Loucy (cell line): Measurements from ENCODE around the gene KMT2E.

Source experiments
- H2AFZ ChIP-seq: fragments of 200-600 bp; sonication (generic); 2 replicates; pipeline ENCODE4 v1.6.0; 2016; ENCODE audit warnings: antibody characterized with exemption, mild to moderate bottlenecking, low read length, moderate library complexity
- H3F3A ChIP-seq: fragments of 200-600 bp; 2 replicates; pipeline ENCODE4 v1.6.0; 2016; ENCODE audit warnings: antibody characterized with exemption, low read depth, mild to moderate bottlenecking
- H3K27me3 ChIP-seq: fragments of 200-600 bp; sonication (generic); 2 replicates; pipeline ENCODE4 v1.6.1; 2014; ENCODE audit warnings: low read length, mild to moderate bottlenecking; ENCODE audit not compliant: insufficient read depth, poor library complexity, severe bottlenecking
- H3K36me3 ChIP-seq: fragments of 200-600 bp; sonication (generic); 2 replicates; pipeline ENCODE4 v1.6.1; 2016; ENCODE audit warnings: low read length; ENCODE audit not compliant: insufficient read depth
- H3K4me1 ChIP-seq: fragments of 200-600 bp; sonication (generic); 2 replicates; pipeline ENCODE4 v1.5.1; 2014; ENCODE audit warnings: low read length, mild to moderate bottlenecking; ENCODE audit not compliant: insufficient read depth, poor library complexity, severe bottlenecking
- H3K4me2 ChIP-seq: fragments of 200-600 bp; sonication (generic); 2 replicates; pipeline ENCODE4 v1.6.0; 2014; ENCODE audit warnings: antibody characterized with exemption, low read length, low read depth, mild to moderate bottlenecking; ENCODE audit not compliant: poor library complexity, severe bottlenecking
- H3K4me3 ChIP-seq: fragments of 200-600 bp; sonication (generic); 2 replicates; pipeline ENCODE4 v1.5.1; 2014; ENCODE audit warnings: low read length, mild to moderate bottlenecking, mixed read lengths; ENCODE audit not compliant: poor library complexity, severe bottlenecking
- H3K79me2 ChIP-seq: fragments of 200-600 bp; sonication (generic); 2 replicates; pipeline ENCODE4 v1.6.1; 2014; ENCODE audit warnings: low read length; ENCODE audit not compliant: insufficient read depth
- H3K9ac ChIP-seq: fragments of 200-600 bp; sonication (generic); 2 replicates; pipeline ENCODE4 v1.6.0; 2014; ENCODE audit warnings: mild to moderate bottlenecking, low read depth, low read length, moderate library complexity; ENCODE audit not compliant: poor library complexity, severe bottlenecking
- H3K9me2 ChIP-seq: fragments of 200-600 bp; sonication (generic); replicated peaks from 2 replicates; pipeline ENCODE4 v1.6.1; 2016; ENCODE audit warnings: low read depth, low read length, mixed read lengths
- H3K9me3 ChIP-seq: fragments of 200-600 bp; sonication (generic); 2 replicates; pipeline ENCODE4 v1.6.1; 2014; ENCODE audit warnings: mild to moderate bottlenecking, antibody characterized with exemption, low read length, low read depth; ENCODE audit not compliant: insufficient read depth
- H4K20me1 ChIP-seq: fragments of 200-600 bp; sonication (generic); 2 replicates; pipeline ENCODE4 v1.6.0; 2014; ENCODE audit warnings: antibody characterized with exemption, low read length, mild to moderate bottlenecking; ENCODE audit not compliant: insufficient read depth, poor library complexity, severe bottlenecking
- EZH2phosphoT487 ChIP-seq: fragments of 200-600 bp; IDR thresholded peaks from 2 replicates; pipeline ENCODE4 v1.6.1; 2018; ENCODE audit warnings: antibody characterized with exemption, mild to moderate bottlenecking, moderate library complexity, borderline replicate concordance
- TF ChIP-seq, protein P1 (sequence below): fragments of 200-600 bp; sonication (generic); conservative IDR thresholded peaks from 2 replicates; pipeline ENCODE4 v1.5.1; 2014; ENCODE audit warnings: mild to moderate bottlenecking, antibody characterized with exemption, low read length

KMT2E gene

DNA sequence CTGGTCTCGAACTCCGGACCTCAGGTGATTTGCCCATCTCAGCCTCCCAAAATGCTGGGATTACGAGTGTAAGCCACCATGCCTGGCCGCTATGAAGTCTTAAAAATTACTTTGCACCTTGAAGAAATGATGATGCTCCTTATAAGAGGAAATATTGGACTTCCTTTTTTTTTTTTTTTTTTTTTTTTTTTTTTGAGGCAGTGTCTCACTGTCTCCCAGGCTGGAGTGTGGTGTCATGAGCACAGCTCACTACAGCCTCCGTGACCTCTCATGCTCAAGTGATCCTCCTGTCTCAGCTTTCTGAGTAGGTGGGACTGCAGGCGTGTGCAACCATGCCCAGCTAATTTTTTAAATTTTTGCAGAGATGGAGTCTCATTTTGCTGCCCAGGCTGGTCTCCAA is 65.3 kb downstream of the KMT2E start:
- Histone ChIP-seq H3K4me1 (no peaks in the 10 kb centered on the region), H3K9me3 (no peaks in the 10 kb centered on the region), H3K4me2 (no peak overlapping the region), H3K9me2 (no peaks in the 10 kb centered on the region), H3F3A (no peaks in the 10 kb centered on the region), H3K27me3 (no peaks in the 10 kb centered on the region), H3K4me3 (no peak overlapping the region), H3K9ac (no peak overlapping the region), H2AFZ (no peak overlapping the region), H3K79me2 (no peaks in the 10 kb centered on the region), H3K36me3 (peaks cover 93% of the 10 kb centered on the region), H4K20me1 (peaks cover 11% of the 10 kb centered on the region)
- TF ChIP-seq, protein P1, sequence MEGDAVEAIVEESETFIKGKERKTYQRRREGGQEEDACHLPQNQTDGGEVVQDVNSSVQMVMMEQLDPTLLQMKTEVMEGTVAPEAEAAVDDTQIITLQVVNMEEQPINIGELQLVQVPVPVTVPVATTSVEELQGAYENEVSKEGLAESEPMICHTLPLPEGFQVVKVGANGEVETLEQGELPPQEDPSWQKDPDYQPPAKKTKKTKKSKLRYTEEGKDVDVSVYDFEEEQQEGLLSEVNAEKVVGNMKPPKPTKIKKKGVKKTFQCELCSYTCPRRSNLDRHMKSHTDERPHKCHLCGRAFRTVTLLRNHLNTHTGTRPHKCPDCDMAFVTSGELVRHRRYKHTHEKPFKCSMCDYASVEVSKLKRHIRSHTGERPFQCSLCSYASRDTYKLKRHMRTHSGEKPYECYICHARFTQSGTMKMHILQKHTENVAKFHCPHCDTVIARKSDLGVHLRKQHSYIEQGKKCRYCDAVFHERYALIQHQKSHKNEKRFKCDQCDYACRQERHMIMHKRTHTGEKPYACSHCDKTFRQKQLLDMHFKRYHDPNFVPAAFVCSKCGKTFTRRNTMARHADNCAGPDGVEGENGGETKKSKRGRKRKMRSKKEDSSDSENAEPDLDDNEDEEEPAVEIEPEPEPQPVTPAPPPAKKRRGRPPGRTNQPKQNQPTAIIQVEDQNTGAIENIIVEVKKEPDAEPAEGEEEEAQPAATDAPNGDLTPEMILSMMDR: no peak
- TF ChIP-seq EZH2phosphoT487: no peak

DNA sequence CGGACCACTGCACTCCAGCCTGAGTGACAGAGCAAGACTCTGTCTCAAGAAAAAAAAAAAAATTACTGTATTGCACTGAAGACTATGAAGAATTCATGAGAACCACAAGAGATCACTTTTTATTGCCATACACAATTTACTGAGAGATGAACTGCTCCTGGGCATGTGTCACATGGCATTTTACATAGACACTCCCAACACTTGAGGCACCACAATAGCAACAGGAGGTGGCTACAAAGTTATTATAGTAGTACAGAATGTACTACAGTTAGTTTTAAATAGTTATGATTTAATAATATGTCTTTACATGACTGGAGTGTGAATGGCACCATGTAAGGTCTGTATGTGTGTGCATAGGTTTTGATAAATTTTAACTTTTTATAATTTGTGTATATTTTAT is 70.6 kb downstream of the KMT2E start:
- peaks cover 11% of the 10 kb centered on the region for H4K20me1 ChIP-seq
- no peaks in the 10 kb centered on the region for H3K27me3 ChIP-seq
- peaks cover 77% of the 10 kb centered on the region for H3K36me3 ChIP-seq
- no peaks in the 10 kb centered on the region for H3K9me2 ChIP-seq
- no peaks in the 10 kb centered on the region for H3K4me1 ChIP-seq
- no peak overlapping the region for H2AFZ ChIP-seq
- no peak overlapping the region for H3K4me3 ChIP-seq
- no peak overlapping the region for H3K9ac ChIP-seq
- H3F3A ChIP-seq: no peaks in the 10 kb centered on the region
- no peaks in the 10 kb centered on the region for H3K79me2 ChIP-seq
- no peak overlapping the region for H3K4me2 ChIP-seq
- TF ChIP-seq, protein P1: no peak
- no peaks in the 10 kb centered on the region for H3K9me3 ChIP-seq

DNA sequence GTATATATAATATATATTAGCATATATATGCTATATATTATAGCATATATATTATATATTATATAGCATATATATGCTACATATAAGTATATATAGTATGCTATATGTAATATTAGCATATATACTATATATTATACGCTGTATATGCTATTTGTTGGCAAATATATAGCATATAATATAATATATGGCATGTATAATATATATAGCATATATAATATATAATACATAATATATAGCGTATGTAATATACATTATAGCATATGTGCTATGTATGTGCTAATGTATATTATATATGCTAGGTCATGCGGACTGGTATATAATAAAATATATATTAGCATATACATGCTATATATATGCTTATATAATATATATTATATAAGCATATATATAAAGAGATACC is 72.8 kb downstream of the KMT2E start:
- H3K36me3 ChIP-seq: peaks cover 79% of the 10 kb centered on the region

More for the DNA sequence above, 72.8 kb downstream of the KMT2E start:
- Histone ChIP-seq H3F3A (no peaks in the 10 kb centered on the region), H4K20me1 (peaks cover 12% of the 10 kb centered on the region), H3K4me2 (no peak overlapping the region), H2AFZ (no peak overlapping the region), H3K9me3 (no peaks in the 10 kb centered on the region), H3K27me3 (no peaks in the 10 kb centered on the region), H3K4me3 (no peak overlapping the region), H3K9ac (no peak overlapping the region), H3K9me2 (no peaks in the 10 kb centered on the region), H3K79me2 (no peaks in the 10 kb centered on the region), H3K4me1 (no peaks in the 10 kb centered on the region)
- TF ChIP-seq, protein P1: no peak
- no peak for TF ChIP-seq EZH2phosphoT487
